HUES64 (cell line): Measurements from ENCODE around the gene GPR89A. TPM values are rescaled to one million over a fixed set of nuclear protein-coding genes. Genes with fewer than 3 reads are reported as not detected.
"Not testable (repeated sequence)": the region's sequence is repeated elsewhere in the genome, so short reads cannot be mapped to it uniquely, and the experiment has no call there.

Experiments used
- H3K27ac ChIP-seq: 2 replicates; pipeline ENCODE4 v1.7.0; 2013; ENCODE audit warnings: low read depth, low read length, inconsistent platforms
- H3K27me3 ChIP-seq: 2 replicates; pipeline ENCODE4 v1.6.1; 2013; ENCODE audit warnings: mild to moderate bottlenecking, low read length; ENCODE audit not compliant: insufficient read depth
- H3K36me3 ChIP-seq: 2 replicates; pipeline ENCODE4 v1.6.1; 2013; ENCODE audit warnings: mild to moderate bottlenecking, low read length; ENCODE audit not compliant: insufficient read depth
- H3K4me1 ChIP-seq: 2 replicates; pipeline ENCODE4 v1.6.1; 2013; ENCODE audit warnings: mild to moderate bottlenecking, low read length, moderate library complexity; ENCODE audit not compliant: insufficient read depth
- H3K4me3 ChIP-seq: 2 replicates; pipeline ENCODE4 v1.5.1; 2013; ENCODE audit warnings: mild to moderate bottlenecking, low read length, moderate library complexity
- H3K9ac ChIP-seq: 2 replicates; pipeline ENCODE4 v1.6.1; 2013; ENCODE audit warnings: mild to moderate bottlenecking, low read depth, low read length
- H3K9me3 ChIP-seq: 2 replicates; pipeline ENCODE4 v1.6.1; 2013; ENCODE audit warnings: low read depth, low read length; ENCODE audit not compliant: insufficient read depth
- WGBS: fragments of 150-250, 120-280 bp; methylation state at CpG from one replicate; pipeline ENCODE4 v1.1.7; 2013; ENCODE audit warnings: missing lambda C conversion rate; 5-methylcytosine and 5-hydroxymethylcytosine counted together
- polyA plus RNA-seq, 2 experiments: library from polyadenylated mRNA; stranded (reverse); fragments of 50-300 nt; gene quantifications; one replicate each; pipeline ENCODE4 v1.2.3, GENCODE V29; 2013

The GPR89A gene
- polyA plus RNA-seq (2013, experiment 1 of 2): 19.1 TPM
- polyA plus RNA-seq (2013, experiment 2 of 2): 17.1 TPM

GRCh38 chr1:145607833-145608733, at the start of gene GPR89A:
Gene GPR89A, plus strand, starts transcription at chr1:145607988. Its CDS starts 146 bp downstream, at chr1:145608134.
- peak within 1 kb of the TSS; percentile 80; the same call in 1 of the 2 replicates for H3K27ac ChIP-seq
- H3K36me3 ChIP-seq, H3K4me1 ChIP-seq, H3K9me3 ChIP-seq, H3K27me3 ChIP-seq: not testable (repeated sequence)
- H3K4me3 ChIP-seq: peak within 1 kb of the TSS; percentile 98
- under 1% methylated on average over 38 of the region's 71 CpGs for WGBS
- peak within 1 kb of the TSS; percentile 95 for H3K9ac ChIP-seq

- H3K27ac ChIP-seq, H3K9ac ChIP-seq, H3K4me3 ChIP-seq, H3K27me3 ChIP-seq, H3K36me3 ChIP-seq, H3K4me1 ChIP-seq, H3K9me3 ChIP-seq: not testable (repeated sequence)
- WGBS: 98% methylated on average over 3 of the region's 5 CpGs
These were observed 21.0 kb upstream of the GPR89A start for GRCh38 chr1:145586820-145587219.

- H3K27me3 ChIP-seq: not testable (repeated sequence)
- no CpG with 5 or more reads among the region's 7 CpGs for WGBS
These were observed 17.0 kb upstream of the GPR89A start for GRCh38 chr1:145590806-145591205.

GRCh38 chr1:145592347-145592746, 15.4 kb upstream of the GPR89A start:
- not testable (repeated sequence) for H3K9me3 ChIP-seq, H3K27ac ChIP-seq, H3K4me3 ChIP-seq

More at GRCh38 chr1:145590806-145591205, 17.0 kb upstream of the GPR89A start:
- not testable (repeated sequence) for H3K4me3 ChIP-seq, H3K9ac ChIP-seq, H3K27ac ChIP-seq, H3K9me3 ChIP-seq, H3K4me1 ChIP-seq, H3K36me3 ChIP-seq

GRCh38 chr1:145595421-145595820, 12.4 kb upstream of the GPR89A start:
- H3K4me1 ChIP-seq, H3K4me3 ChIP-seq, H3K9ac ChIP-seq, H3K27me3 ChIP-seq, H3K9me3 ChIP-seq, H3K27ac ChIP-seq, H3K36me3 ChIP-seq: not testable (repeated sequence)

More at GRCh38 chr1:145592347-145592746, 15.4 kb upstream of the GPR89A start:
- not testable (repeated sequence) for H3K27me3 ChIP-seq, H3K4me1 ChIP-seq, H3K36me3 ChIP-seq, H3K9ac ChIP-seq

GRCh38 chr1:145596236-145596635, 11.6 kb upstream of the GPR89A start:
- not testable (repeated sequence) for H3K36me3 ChIP-seq, H3K27ac ChIP-seq, H3K9me3 ChIP-seq, H3K4me1 ChIP-seq, H3K9ac ChIP-seq, H3K27me3 ChIP-seq, H3K4me3 ChIP-seq
- 78% methylated on average over 6 of the region's 6 CpGs for WGBS

DNA sequence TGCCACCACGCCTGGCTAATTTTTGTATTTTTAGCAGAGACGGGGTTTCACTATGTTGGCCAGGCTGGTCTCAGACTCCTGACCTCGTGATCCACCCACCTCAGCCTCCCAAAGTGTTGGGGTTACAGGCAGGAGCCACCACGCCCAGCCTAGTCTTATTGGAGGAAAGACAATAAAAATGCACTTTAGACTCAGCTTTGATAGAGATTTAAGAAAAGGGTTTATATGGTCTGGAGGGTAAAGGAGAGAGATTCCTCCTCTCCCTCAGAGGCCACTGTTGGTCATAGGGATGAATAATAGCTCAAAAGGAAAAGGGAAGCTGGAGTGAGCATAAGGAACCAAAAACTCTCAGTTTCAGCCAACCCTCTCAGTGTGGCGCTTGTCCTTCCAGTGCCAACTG, 8.4 kb upstream of the GPR89A start:
- not testable (repeated sequence) for H3K27me3 ChIP-seq, H3K36me3 ChIP-seq, H3K4me1 ChIP-seq, H3K9ac ChIP-seq, H3K27ac ChIP-seq, H3K4me3 ChIP-seq, H3K9me3 ChIP-seq
- 90% methylated on average over 5 of the region's 5 CpGs for WGBS

- Histone ChIP-seq H3K36me3 (no peaks in the 10 kb centered on the region), H3K9ac (no peak overlapping the region), H3K27me3 (no peaks in the 10 kb centered on the region), H3K27ac (no peak overlapping the region), H3K4me1 (no peaks in the 10 kb centered on the region), H3K9me3 (no peaks in the 10 kb centered on the region), H3K4me3 (no peak overlapping the region)
- 73% methylated on average over 1 of the region's 1 CpG for WGBS
These were observed 6.2 kb upstream of the GPR89A start for GRCh38 chr1:145601593-145601992.

- H3K4me3 ChIP-seq, H3K36me3 ChIP-seq, H3K9me3 ChIP-seq, H3K4me1 ChIP-seq, H3K27me3 ChIP-seq, H3K9ac ChIP-seq, H3K27ac ChIP-seq: not testable (repeated sequence)
- WGBS: 94% methylated on average over 2 of the region's 5 CpGs
These were observed 948 bp upstream of the GPR89A start for GRCh38 chr1:145606840-145607239.

GRCh38 chr1:145607289-145607688, 499 bp upstream of the GPR89A start:
- no CpG with 5 or more reads among the region's 11 CpGs for WGBS
- not testable (repeated sequence) for H3K27ac ChIP-seq, H3K4me3 ChIP-seq

DNA sequence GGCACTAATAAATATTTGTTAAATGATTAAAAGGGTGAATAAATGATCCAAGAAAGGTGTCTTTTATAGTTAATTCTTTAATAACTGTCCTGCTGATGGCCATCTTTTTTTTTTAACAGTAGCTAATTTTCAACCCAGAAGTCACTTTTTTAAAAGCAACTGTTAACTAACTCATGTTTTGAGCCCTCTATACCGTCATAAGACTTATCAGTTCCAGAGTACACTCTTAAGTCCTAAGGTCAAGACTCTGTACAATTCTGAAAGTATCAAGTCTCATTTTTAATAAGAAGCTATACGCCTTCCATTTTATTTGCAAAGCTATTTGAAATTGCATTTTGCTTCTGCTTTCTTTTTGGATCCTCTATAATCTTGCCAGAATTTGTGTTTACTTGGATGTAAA, 3.0 kb downstream of the GPR89A start:
- H3K9ac ChIP-seq, H3K36me3 ChIP-seq, H3K4me3 ChIP-seq, H3K9me3 ChIP-seq, H3K27me3 ChIP-seq, H3K27ac ChIP-seq, H3K4me1 ChIP-seq: not testable (repeated sequence)
- 94% methylated on average over 1 of the region's 2 CpGs for WGBS

More at GRCh38 chr1:145607289-145607688, 499 bp upstream of the GPR89A start:
- not testable (repeated sequence) for H3K36me3 ChIP-seq, H3K4me1 ChIP-seq, H3K9me3 ChIP-seq, H3K27me3 ChIP-seq, H3K9ac ChIP-seq

GRCh38 chr1:145620073-145620472, 12.3 kb downstream of the GPR89A start:
- not testable (repeated sequence) for H3K36me3 ChIP-seq, H3K9me3 ChIP-seq, H3K4me1 ChIP-seq, H3K4me3 ChIP-seq, H3K27me3 ChIP-seq, H3K9ac ChIP-seq, H3K27ac ChIP-seq
- 100% methylated on average over 1 of the region's 1 CpG for WGBS
